ENCODE results near the gene CDSN.
A peak's percentile ranks its signal among the peaks of the same experiment; 100 is the strongest.

The CDSN gene

DNA sequence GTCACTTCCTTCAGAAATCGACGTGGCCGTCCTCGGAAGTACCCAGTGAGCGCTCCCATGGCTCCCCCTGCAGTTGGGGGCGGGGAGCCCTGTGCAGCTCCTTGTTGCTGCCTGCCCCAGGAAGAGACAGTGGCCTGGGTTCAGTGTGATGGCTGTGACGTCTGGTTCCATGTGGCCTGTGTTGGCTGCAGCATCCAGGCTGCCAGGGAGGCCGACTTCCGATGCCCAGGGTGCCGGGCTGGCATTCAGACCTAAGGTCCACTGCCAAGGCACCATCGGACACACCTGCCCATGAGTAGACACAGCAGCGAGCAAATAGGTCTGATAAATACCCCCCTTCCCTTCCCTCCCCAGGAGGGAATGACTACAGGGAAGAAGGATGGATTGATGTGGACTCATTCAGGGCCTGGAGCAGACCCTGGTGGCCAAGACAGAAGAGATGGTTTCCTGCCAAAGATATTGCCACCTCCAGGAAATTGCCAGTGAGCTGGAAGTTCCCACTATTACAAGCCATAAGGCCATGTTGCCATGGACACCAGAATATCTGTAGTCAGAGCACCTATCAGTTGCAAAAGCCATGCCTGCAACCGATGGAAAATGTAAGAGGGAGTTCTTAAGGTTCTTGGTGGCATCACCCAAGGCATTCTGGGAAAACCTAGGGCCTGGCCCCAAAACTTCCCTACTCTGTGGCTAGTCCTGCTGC, 42.4 kb upstream of the CDSN start:
- no peaks in the 10 kb centered on the region for H3K9me3 ChIP-seq (ENCODE audit: insufficient read depth, low read length)
- H3K27me3 ChIP-seq (ENCODE audit: low read depth, low read length): no peaks in the 10 kb centered on the region
- peaks cover 21% of the 10 kb centered on the region for H3K36me3 ChIP-seq (replicated peaks; ENCODE audit: low read depth, low read length)

DNA sequence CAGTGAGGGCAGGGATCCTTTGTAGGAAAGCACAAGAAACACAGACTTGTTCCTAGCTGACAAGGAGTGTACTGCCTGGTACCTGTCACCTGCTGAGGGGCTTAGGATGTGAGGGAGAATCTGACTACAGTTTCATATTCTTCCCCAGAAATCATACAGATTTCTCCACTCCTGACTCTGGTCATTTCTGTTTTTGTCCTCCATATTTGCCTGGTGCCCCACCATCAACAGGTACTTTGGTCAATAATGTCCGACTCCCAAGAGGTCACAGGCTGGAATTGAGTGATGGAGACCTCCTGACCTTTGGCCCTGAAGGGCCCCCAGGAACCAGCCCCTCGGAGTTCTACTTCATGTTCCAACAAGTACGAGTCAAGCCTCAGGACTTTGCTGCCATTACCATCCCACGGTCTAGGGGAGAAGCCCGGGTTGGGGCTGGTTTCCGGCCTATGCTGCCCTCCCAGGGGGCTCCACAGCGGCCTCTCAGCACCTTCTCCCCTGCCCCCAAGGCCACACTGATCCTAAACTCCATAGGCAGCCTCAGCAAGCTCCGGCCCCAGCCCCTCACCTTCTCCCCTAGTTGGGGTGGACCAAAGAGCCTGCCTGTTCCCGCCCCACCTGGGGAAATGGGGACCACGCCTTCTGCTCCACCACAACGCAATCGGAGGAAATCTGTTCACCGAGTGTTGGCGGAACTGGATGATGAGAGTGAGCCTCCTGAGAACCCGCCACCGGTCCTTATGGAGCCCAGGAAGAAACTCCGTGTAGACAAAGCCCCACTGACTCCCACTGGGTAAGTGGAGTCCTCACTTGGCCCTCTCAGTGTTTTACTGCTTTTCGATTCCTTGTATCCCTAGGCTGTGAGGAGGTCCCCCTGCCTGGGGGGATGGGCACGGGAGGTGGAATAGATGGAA, 41.2 kb upstream of the CDSN start:
- H3K4me1 ChIP-seq (ENCODE audit: low read length): peaks cover 60% of the 10 kb centered on the region
- TF ChIP-seq, protein P1, sequence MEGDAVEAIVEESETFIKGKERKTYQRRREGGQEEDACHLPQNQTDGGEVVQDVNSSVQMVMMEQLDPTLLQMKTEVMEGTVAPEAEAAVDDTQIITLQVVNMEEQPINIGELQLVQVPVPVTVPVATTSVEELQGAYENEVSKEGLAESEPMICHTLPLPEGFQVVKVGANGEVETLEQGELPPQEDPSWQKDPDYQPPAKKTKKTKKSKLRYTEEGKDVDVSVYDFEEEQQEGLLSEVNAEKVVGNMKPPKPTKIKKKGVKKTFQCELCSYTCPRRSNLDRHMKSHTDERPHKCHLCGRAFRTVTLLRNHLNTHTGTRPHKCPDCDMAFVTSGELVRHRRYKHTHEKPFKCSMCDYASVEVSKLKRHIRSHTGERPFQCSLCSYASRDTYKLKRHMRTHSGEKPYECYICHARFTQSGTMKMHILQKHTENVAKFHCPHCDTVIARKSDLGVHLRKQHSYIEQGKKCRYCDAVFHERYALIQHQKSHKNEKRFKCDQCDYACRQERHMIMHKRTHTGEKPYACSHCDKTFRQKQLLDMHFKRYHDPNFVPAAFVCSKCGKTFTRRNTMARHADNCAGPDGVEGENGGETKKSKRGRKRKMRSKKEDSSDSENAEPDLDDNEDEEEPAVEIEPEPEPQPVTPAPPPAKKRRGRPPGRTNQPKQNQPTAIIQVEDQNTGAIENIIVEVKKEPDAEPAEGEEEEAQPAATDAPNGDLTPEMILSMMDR (IDR thresholded peaks at IDR 0.05; ENCODE audit: low read depth, low read length): no peak
- TF ChIP-seq EZH2phosphoT487 (IDR thresholded peaks at IDR 0.05; ENCODE audit: low read depth): no peak
- no peak overlapping the region for H3K4me3 ChIP-seq (ENCODE audit: low read length)
- no peak overlapping the region for H3K4me2 ChIP-seq (ENCODE audit: low read length)
- 0 out of 2 replicates have a peak overlapping the region, but pooled peaks have one; percentile 98 for H3K27ac ChIP-seq (ENCODE audit: low read length)
- H3K36me3 ChIP-seq (replicated peaks; ENCODE audit: low read depth, low read length): peaks cover 25% of the 10 kb centered on the region
- H3K27me3 ChIP-seq (ENCODE audit: low read depth, low read length): no peaks in the 10 kb centered on the region
- no peaks in the 10 kb centered on the region for H3K9me3 ChIP-seq (ENCODE audit: insufficient read depth, low read length)
- no peaks in the 10 kb centered on the region for H4K20me1 ChIP-seq (ENCODE audit: insufficient read depth, low read length)
- H2AFZ ChIP-seq (ENCODE audit: low read depth, low read length): no peak overlapping the region
- H3K9ac ChIP-seq (ENCODE audit: low read length): no peak overlapping the region
- peaks cover 75% of the 10 kb centered on the region for H3K79me2 ChIP-seq (ENCODE audit: low read length)

More for the DNA sequence above, 42.4 kb upstream of the CDSN start:
- H3K4me2 ChIP-seq (ENCODE audit: low read length): peak overlapping the region; percentile 85
- peaks cover 60% of the 10 kb centered on the region for H3K4me1 ChIP-seq (ENCODE audit: low read length)
- TF ChIP-seq, protein P1 (IDR thresholded peaks at IDR 0.05; ENCODE audit: low read depth, low read length): no peak
- no peak for TF ChIP-seq EZH2phosphoT487 (IDR thresholded peaks at IDR 0.05; ENCODE audit: low read depth)
- peaks cover 73% of the 10 kb centered on the region for H3K79me2 ChIP-seq (ENCODE audit: low read length)
- peak overlapping the region; percentile 95; the same call in 1 of the 2 replicates for H3K9ac ChIP-seq (ENCODE audit: low read length)
- peak overlapping the region; percentile 98 for H3K27ac ChIP-seq (ENCODE audit: low read length)
- no peaks in the 10 kb centered on the region for H4K20me1 ChIP-seq (ENCODE audit: insufficient read depth, low read length)
- no peak overlapping the region for H2AFZ ChIP-seq (ENCODE audit: low read depth, low read length)
- peak overlapping the region; percentile 77; the same call in 1 of the 2 replicates for H3K4me3 ChIP-seq (ENCODE audit: low read length)

DNA sequence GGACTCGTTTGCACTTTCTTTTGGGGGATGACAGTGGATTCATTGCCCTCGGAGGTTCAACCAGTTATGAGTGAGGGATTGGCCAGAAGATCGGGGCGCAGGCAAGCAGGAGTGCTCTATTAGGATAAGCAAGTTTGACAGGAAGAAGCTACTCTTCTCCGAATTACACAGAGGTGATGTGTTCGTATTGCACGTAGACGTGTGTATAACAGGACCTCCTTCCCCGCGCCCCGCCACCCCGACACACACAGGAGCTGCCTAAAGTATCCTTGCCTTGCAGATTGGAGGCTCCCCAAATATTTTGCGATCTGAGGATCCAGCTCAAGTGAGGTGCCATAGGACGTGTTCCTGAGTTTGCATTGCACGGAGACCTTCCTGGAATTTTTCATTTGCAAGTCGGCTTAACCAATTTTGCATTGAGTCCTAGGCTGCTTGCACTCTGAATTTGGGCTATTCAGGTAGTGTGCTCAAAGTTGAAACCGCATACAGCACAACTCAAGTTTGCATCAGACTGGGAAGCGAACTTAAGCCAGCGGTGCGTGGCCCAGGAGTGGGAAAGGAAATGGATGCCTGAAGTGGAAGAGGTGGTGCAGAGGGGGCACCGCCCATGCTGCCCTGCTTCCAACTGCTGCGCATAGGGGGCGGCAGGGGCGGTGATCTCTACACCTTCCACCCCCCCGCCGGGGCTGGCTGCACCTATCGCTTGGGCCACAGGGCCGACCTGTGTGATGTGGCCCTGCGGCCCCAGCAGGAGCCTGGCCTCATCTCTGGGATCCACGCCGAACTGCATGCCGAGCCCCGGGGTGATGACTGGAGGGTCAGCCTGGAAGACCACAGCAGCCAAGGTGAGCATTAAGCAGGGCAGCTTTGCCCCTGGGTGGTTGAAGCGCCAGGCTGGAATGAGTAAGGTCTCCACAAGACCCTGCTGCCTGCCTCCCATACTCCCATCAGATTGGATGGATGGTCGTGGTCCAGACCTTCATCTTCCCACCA, 38.9 kb upstream of the CDSN start:
- Histone ChIP-seq H3K36me3 (replicated peaks; ENCODE audit: low read depth, low read length) (peaks cover 34% of the 10 kb centered on the region), H2AFZ (ENCODE audit: low read depth, low read length) (peak overlapping the region; percentile 20; the same call in 1 of the 2 replicates), H3K4me3 (ENCODE audit: low read length) (peak overlapping the region; percentile 94), H3K4me2 (ENCODE audit: low read length) (peak overlapping the region; percentile 98), H3K79me2 (ENCODE audit: low read length) (peaks cover 69% of the 10 kb centered on the region), H3K9ac (ENCODE audit: low read length) (peak overlapping the region; percentile 84), H4K20me1 (ENCODE audit: insufficient read depth, low read length) (no peaks in the 10 kb centered on the region), H3K4me1 (ENCODE audit: low read length) (peaks cover 41% of the 10 kb centered on the region), H3K9me3 (ENCODE audit: insufficient read depth, low read length) (no peaks in the 10 kb centered on the region), H3K27ac (ENCODE audit: low read length) (peak overlapping the region; percentile 77), H3K27me3 (ENCODE audit: low read depth, low read length) (no peaks in the 10 kb centered on the region)
- TF ChIP-seq EZH2phosphoT487 (IDR thresholded peaks at IDR 0.05; ENCODE audit: low read depth): no peak
- TF ChIP-seq, protein P1 (IDR thresholded peaks at IDR 0.05; ENCODE audit: low read depth, low read length): peak; percentile 19; the same call in 1 of the 2 replicates

Data from OCI-LY3 (cell line).